OCI-LY3 (cell line): ENCODE results near the gene FTCD.

Experiments used
- EZH2phosphoT487 ChIP-seq: fragments of 200-600 bp; shearing (Covaris generic); IDR thresholded peaks from 2 replicates; pipeline ENCODE4 v1.6.1; 2018; ENCODE audit warnings: antibody characterized with exemption, mixed run types, low read depth
- TF ChIP-seq, protein P1 (sequence below): fragments of 200-600, 300-600 bp; sonication (generic); IDR thresholded peaks from 2 replicates; pipeline ENCODE4 v1.5.1; 2014; ENCODE audit warnings: antibody characterized with exemption, low read length, low read depth

DNA sequence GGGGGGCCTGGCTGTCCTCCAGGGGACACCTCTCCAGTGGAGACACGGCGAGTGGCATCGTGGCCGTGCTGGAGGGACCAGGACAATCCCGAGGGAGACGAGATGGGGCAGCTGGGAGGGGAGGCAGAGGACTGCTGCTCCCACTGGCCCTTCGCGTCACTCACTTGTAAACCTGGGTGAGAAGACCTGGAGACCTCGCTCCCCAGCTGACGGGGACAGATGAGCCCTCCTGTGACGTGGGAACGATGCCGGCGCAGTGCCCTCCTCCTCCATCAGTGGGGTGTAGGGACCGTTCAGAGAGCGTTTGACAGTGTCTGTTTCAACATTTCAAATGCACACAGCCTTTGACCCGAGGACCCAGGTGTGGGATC is 24.3 kb upstream of the FTCD start:
- TF ChIP-seq, protein P1, sequence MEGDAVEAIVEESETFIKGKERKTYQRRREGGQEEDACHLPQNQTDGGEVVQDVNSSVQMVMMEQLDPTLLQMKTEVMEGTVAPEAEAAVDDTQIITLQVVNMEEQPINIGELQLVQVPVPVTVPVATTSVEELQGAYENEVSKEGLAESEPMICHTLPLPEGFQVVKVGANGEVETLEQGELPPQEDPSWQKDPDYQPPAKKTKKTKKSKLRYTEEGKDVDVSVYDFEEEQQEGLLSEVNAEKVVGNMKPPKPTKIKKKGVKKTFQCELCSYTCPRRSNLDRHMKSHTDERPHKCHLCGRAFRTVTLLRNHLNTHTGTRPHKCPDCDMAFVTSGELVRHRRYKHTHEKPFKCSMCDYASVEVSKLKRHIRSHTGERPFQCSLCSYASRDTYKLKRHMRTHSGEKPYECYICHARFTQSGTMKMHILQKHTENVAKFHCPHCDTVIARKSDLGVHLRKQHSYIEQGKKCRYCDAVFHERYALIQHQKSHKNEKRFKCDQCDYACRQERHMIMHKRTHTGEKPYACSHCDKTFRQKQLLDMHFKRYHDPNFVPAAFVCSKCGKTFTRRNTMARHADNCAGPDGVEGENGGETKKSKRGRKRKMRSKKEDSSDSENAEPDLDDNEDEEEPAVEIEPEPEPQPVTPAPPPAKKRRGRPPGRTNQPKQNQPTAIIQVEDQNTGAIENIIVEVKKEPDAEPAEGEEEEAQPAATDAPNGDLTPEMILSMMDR = no peak
- no peak for TF ChIP-seq EZH2phosphoT487
